ENCODE measurements around the gene TET2. TPM values are rescaled to one million over a fixed set of nuclear protein-coding genes. Genes with fewer than 3 reads are reported as not detected.
A peak's percentile ranks its signal among the peaks of the same experiment; 100 is the strongest.

The TET2 gene
- polyA plus RNA-seq, 1 experiment: 6.9 TPM

GRCh38 chr4:105140684-105141490 lies 5.8 kb upstream of the TET2 start:
- CTCF ChIA-PET: interaction anchor here (0.5 to 3.0 kb wide), 13 partner anchors 12 to 333 kb away, joined by 3 to 21 read pairs (median 4); partner anchors contain the start of gene PPA2
- POLR2A ChIA-PET: no interaction called here

GRCh38 chr4:105145156-105145902 lies 1.3 kb upstream of the TET2 start:
- H3K4me3 ChIP-seq (ENCODE audit: low read depth, low read length): peak overlapping the region; percentile 51
- ChIA-PET POLR2A (no interaction called here), CTCF (interaction anchor here (0.6 to 1.7 kb wide), 3 partner anchors 303 to 329 kb away, joined by 3 to 4 read pairs (median 3); partner anchors contain the start of gene PPA2)

More at GRCh38 chr4:105140684-105141490, 5.8 kb upstream of the TET2 start:
- TF ChIP-seq CTCF (IDR thresholded peaks at IDR 0.05; ENCODE audit: insufficient read depth, low read depth, low read length): peak; percentile 76
- no peak for DNase-seq (ENCODE audit: low read depth)
- no peaks in the 10 kb centered on the region for H3K27me3 ChIP-seq (ENCODE audit: control insufficient read depth, insufficient read depth, low read length)
- H3K36me3 ChIP-seq (ENCODE audit: control insufficient read depth, insufficient read depth, low read length): no peaks in the 10 kb centered on the region
- no peak overlapping the region for H3K4me3 ChIP-seq (ENCODE audit: low read depth, low read length)

GRCh38 chr4:105145903-105146275 lies 787 bp upstream of the TET2 start:
- no peak for TF ChIP-seq CTCF (IDR thresholded peaks at IDR 0.05; ENCODE audit: insufficient read depth, low read depth, low read length)
- peak overlapping the region; percentile 51 for H3K4me3 ChIP-seq (ENCODE audit: low read depth, low read length)
- H3K27me3 ChIP-seq (ENCODE audit: control insufficient read depth, insufficient read depth, low read length): no peaks in the 10 kb centered on the region
- CTCF ChIA-PET: interaction anchor here (1.4 to 1.7 kb wide), 2 partner anchors 10 to 328 kb away, joined by 3 to 4 read pairs; partner anchors contain the start of gene PPA2
- POLR2A ChIA-PET: no interaction called here
- H3K36me3 ChIP-seq (ENCODE audit: control insufficient read depth, insufficient read depth, low read length): no peaks in the 10 kb centered on the region
- DNase-seq (ENCODE audit: low read depth): no peak

More at GRCh38 chr4:105145156-105145902, 1.3 kb upstream of the TET2 start:
- H3K36me3 ChIP-seq (ENCODE audit: control insufficient read depth, insufficient read depth, low read length): no peaks in the 10 kb centered on the region
- DNase-seq (ENCODE audit: low read depth): no peak
- H3K27me3 ChIP-seq (ENCODE audit: control insufficient read depth, insufficient read depth, low read length): no peaks in the 10 kb centered on the region
- TF ChIP-seq CTCF (IDR thresholded peaks at IDR 0.05; ENCODE audit: insufficient read depth, low read depth, low read length): no peak

- CTCF ChIA-PET: interaction anchor here (1.1 to 1.4 kb wide), 2 partner anchors 9 to 327 kb away, joined by 3 to 6 read pairs; partner anchors contain the start of gene PPA2
- no peak for DNase-seq (ENCODE audit: low read depth)
- no peaks in the 10 kb centered on the region for H3K36me3 ChIP-seq (ENCODE audit: control insufficient read depth, insufficient read depth, low read length)
- no peak for TF ChIP-seq CTCF (IDR thresholded peaks at IDR 0.05; ENCODE audit: insufficient read depth, low read depth, low read length)
- POLR2A ChIA-PET: no interaction called here
- H3K4me3 ChIP-seq (ENCODE audit: low read depth, low read length): peak overlapping the region; percentile 51
- H3K27me3 ChIP-seq (ENCODE audit: control insufficient read depth, insufficient read depth, low read length): no peaks in the 10 kb centered on the region
These were observed 408 bp downstream of the TET2 start for GRCh38 chr4:105147016-105147552.
